ENCODE data around the gene PRDX4. TPM values are rescaled to one million over a fixed set of nuclear protein-coding genes. Genes with fewer than 3 reads are reported as not detected.

Gene PRDX4
- total and polyA plus RNA-seq, 2 experiments from 2014 or later = 353 to 402 TPM

DNA sequence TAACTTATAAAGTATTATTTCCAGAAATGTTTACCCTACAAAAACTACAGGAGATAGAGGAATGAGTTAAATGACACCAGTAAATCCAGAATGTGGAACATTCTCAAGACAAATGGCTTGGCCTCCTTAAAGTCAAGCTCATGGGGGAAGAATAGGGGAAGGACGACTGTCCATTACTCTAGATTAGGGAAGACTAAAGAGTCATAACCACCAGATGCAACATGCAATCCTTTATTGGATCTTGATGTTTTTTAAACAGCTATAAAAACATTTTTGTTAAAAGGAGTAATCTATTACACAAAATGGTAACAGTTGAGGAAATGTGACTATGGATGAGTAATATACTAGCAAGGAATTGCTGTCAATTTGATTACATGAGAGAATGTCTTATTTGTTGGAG is 64.7 kb downstream of the PRDX4 start:
- TF ChIP-seq, protein P1, sequence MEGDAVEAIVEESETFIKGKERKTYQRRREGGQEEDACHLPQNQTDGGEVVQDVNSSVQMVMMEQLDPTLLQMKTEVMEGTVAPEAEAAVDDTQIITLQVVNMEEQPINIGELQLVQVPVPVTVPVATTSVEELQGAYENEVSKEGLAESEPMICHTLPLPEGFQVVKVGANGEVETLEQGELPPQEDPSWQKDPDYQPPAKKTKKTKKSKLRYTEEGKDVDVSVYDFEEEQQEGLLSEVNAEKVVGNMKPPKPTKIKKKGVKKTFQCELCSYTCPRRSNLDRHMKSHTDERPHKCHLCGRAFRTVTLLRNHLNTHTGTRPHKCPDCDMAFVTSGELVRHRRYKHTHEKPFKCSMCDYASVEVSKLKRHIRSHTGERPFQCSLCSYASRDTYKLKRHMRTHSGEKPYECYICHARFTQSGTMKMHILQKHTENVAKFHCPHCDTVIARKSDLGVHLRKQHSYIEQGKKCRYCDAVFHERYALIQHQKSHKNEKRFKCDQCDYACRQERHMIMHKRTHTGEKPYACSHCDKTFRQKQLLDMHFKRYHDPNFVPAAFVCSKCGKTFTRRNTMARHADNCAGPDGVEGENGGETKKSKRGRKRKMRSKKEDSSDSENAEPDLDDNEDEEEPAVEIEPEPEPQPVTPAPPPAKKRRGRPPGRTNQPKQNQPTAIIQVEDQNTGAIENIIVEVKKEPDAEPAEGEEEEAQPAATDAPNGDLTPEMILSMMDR (IDR thresholded peaks at IDR 0.05; ENCODE audit: low read depth, low read length) = no peak
- H3K27ac ChIP-seq = no peak overlapping the region
- DNase-seq (ENCODE audit: low read depth in 1 of 2, low spot score in 1 of 2) = no peak
- H3K4me1 ChIP-seq (ENCODE audit: low read depth) = no peaks in the 10 kb centered on the region
- H3K27me3 ChIP-seq = no peaks in the 10 kb centered on the region
- no peaks in the 10 kb centered on the region for H3K36me3 ChIP-seq
- no peak overlapping the region for H3K4me3 ChIP-seq
- H3K9me3 ChIP-seq (ENCODE audit: low read depth) = no peaks in the 10 kb centered on the region

DNA sequence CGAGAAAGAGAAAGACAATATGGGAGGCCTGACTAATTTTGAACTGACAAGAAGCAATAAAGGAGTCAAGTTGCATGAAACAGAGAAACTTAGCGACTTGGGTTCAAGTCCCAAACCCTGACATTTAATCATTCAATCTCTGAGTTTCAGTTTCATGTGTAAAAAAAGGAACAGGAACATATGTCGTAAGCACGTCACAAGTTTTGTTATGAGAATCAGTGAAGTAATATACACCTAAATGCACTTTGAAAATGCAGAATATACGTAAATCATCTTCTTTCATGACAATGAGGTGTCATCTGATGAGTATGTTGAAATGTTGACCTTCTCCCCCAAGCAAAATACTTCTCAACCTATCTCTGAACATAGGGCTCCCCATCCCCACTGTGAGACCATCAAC is 65.4 kb downstream of the PRDX4 start:
- H3K27me3 ChIP-seq = no peaks in the 10 kb centered on the region
- TF ChIP-seq, protein P1 (IDR thresholded peaks at IDR 0.05; ENCODE audit: low read depth, low read length) = no peak
- no peak overlapping the region for H3K4me3 ChIP-seq

More for the DNA sequence above, 65.4 kb downstream of the PRDX4 start:
- DNase-seq (ENCODE audit: low read depth in 1 of 2, low spot score in 1 of 2) = no peak
- H3K4me1 ChIP-seq (ENCODE audit: low read depth) = no peaks in the 10 kb centered on the region
- no peaks in the 10 kb centered on the region for H3K9me3 ChIP-seq (ENCODE audit: low read depth)
- H3K27ac ChIP-seq = no peak overlapping the region
- H3K36me3 ChIP-seq = no peaks in the 10 kb centered on the region

Other genes with a start within 250 kb of the PRDX4 start
- 20.2 and 22.2 TPM in 2 replicates for gene ACOT9, start 75.8 kb downstream of the PRDX4 start, total RNA-seq
- gene ACOT9, start 75.8 kb downstream of the PRDX4 start, polyA plus RNA-seq = 31.1 and 37.2 TPM in 2 replicates
- 89.8 and 238 TPM in 2 replicates for gene SAT1, start 115.7 kb downstream of the PRDX4 start, total RNA-seq
- gene SAT1, start 115.7 kb downstream of the PRDX4 start, polyA plus RNA-seq = 127 and 290 TPM in 2 replicates
- gene APOO, start 240.4 kb downstream of the PRDX4 start, total RNA-seq = 44.9 and 74.7 TPM in 2 replicates
- gene APOO, start 240.4 kb downstream of the PRDX4 start, polyA plus RNA-seq = 135 and 161 TPM in 2 replicates
- 0.21 and 0.45 TPM in 2 replicates for gene CXorf58, start 240.5 kb downstream of the PRDX4 start, total RNA-seq
- 0.43 and 0.90 TPM in 2 replicates for gene CXorf58, start 240.5 kb downstream of the PRDX4 start, polyA plus RNA-seq